ENCODE results near the gene ZNF155. TPM values are rescaled to one million over a fixed set of nuclear protein-coding genes. Genes with fewer than 3 reads are reported as not detected.
"Not testable (repeated sequence)": the region's sequence is repeated elsewhere in the genome, so short reads cannot be mapped to it uniquely, and the experiment has no call there.

ZNF155 gene
- 0.90 and 10.0 TPM in 2 replicates for total RNA-seq (ENCODE audit: low replicate concordance)

DNA sequence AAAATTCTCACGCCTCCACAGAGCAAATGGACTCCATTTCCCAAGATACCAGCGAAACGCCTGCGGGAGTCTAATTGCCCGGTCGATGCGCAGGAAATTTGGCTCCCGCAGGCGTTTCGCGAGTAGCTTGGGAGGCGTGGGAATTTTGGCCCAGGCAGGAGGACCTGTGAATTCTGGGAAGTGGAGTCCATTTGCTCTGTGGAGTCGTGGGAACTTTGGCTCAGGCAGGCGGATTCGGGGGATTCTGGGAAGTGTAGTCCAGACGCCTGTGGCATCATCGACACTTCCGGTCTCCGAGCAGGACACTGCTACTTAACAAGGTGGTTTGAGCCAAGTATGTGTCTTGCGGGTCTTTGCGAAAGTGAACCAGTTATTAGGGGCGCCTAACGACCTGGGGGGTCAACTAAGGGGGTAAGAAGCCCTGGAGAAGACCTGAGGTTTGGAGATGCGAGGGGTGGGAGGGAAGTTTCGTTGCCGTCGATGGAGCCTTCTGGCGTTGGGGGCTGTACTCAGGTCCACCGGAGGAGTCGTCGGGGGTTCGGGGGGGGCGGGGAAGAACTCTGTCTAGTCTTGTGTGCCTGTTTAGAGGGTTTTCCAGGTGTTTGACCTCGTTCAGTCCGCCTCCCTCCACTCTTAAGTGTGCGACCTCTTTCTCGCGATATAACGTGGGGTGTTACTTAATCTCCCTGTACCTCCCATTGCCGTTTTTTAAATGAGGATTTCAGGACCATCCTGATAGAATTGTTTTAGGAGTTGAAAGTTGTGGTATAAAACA lies at the start of gene ZNF155:
Gene ZNF155, plus strand, starts transcription at position 277 of the 775 bp plus-strand sequence. CDS start 4,356 bp downstream, outside the sequence.
- DNase-seq (ENCODE audit: low read depth) = peak; percentile 97
- TF ChIP-seq, protein P1, sequence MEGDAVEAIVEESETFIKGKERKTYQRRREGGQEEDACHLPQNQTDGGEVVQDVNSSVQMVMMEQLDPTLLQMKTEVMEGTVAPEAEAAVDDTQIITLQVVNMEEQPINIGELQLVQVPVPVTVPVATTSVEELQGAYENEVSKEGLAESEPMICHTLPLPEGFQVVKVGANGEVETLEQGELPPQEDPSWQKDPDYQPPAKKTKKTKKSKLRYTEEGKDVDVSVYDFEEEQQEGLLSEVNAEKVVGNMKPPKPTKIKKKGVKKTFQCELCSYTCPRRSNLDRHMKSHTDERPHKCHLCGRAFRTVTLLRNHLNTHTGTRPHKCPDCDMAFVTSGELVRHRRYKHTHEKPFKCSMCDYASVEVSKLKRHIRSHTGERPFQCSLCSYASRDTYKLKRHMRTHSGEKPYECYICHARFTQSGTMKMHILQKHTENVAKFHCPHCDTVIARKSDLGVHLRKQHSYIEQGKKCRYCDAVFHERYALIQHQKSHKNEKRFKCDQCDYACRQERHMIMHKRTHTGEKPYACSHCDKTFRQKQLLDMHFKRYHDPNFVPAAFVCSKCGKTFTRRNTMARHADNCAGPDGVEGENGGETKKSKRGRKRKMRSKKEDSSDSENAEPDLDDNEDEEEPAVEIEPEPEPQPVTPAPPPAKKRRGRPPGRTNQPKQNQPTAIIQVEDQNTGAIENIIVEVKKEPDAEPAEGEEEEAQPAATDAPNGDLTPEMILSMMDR (IDR thresholded peaks at IDR 0.05; ENCODE audit: insufficient read depth, low read length) = no peak
- peak within 1 kb of the TSS; percentile 91 for H3K4me3 ChIP-seq (ENCODE audit: low read depth, low read length)

DNA sequence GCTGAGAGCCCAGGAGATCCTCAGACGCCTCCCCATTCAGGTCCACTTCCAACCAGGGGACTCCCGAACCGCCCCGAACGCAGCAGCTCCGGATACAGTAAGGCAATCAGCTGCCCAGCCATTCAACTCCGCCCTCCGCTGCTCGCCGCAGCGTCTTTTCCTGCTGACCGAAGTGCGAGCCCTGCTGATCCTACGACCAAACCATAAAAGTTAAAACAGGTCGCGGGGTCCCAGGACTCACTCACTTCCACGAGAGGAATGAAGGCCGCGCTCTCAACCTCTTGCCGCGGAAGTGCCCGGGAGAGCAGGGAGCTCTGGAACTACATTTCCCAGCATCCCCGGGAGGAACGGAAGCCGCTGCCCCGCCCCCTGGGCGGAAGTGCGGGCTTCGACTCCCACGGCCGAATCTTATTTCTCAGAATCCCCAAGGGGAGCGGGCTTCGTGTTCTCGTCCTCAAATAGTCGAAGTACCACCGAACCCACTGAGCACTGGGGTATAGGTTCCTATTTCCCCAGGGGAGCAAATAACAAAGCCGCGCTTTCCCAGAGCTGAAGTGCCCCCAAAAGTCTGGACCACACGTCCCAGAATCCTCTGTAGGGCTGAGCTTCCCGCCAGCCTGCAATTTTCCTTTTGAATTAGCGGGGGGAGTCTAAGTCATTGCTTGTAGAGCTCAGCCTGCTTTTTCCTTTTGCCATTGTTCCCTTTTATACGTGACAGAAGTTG lies 48.8 kb upstream of the ZNF155 start, which contains the start of gene ZNF45:
Gene ZNF45, minus strand, starts transcription at position 298 of the 724 bp plus-strand sequence. CDS start 13,097 bp downstream, outside the sequence.
- TF ChIP-seq, protein P1 (IDR thresholded peaks at IDR 0.05; ENCODE audit: insufficient read depth, low read length) = no peak
- H3K4me3 ChIP-seq (ENCODE audit: low read depth, low read length) = peak within 1 kb of the TSS; percentile 81
- DNase-seq (ENCODE audit: low read depth) = peak; percentile 87

DNA sequence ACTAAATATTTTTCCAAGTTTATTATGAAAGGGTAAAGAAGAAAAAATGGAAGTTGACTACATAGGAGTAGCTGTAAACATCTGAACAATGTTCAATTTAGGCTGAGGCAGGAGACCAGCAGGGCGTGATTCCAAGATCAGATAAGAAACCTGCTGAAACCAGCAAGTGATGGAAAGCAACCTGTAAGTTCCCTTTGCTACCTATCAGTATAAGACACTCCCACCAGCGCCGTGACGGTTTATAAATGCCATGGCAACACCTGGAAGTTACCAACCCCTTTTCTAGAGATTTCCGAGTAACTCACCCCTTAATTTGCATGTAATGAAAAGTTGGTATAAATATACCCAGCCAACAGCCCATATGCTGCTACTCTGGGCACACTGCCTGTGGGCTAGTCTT lies 47.8 kb upstream of the ZNF155 start:
- TF ChIP-seq, protein P1 (IDR thresholded peaks at IDR 0.05; ENCODE audit: insufficient read depth, low read length) = no peak
- DNase-seq (ENCODE audit: low read depth) = no peak
- no peak overlapping the region for H3K4me3 ChIP-seq (ENCODE audit: low read depth, low read length)

DNA sequence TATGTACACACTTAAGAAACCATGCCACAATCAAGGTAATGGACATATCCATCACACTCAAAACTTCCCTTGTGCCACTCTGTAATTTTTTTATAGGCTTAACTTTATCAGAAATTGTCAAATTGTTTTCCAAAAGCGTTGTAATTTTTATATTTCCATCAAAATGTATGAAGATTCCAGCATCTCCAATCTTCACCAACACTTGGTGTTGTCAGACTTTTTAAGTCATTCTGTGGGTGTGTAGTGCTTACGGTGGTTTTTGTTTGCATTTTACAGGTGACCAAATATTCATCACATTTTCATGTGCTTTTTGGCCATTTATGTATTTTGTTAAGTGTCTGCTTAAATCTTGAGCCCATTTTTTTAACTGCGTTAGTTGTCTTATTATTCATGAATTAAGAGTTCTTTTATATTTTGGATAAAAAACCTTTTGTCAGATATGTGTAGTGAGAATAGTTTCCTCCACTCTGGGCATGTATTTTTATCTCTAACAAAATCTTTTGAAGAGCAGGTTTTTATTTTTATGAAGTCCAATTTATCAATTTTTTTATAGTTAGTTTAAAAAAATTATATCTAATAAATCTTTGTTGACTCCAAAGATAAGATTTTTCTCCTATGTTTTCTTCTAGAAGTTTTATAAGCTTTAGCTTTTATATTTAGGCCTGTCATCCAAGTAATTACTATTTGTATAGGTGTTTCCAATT lies 44.3 kb upstream of the ZNF155 start:
- no peak overlapping the region for H3K4me3 ChIP-seq (ENCODE audit: low read depth, low read length)

DNA sequence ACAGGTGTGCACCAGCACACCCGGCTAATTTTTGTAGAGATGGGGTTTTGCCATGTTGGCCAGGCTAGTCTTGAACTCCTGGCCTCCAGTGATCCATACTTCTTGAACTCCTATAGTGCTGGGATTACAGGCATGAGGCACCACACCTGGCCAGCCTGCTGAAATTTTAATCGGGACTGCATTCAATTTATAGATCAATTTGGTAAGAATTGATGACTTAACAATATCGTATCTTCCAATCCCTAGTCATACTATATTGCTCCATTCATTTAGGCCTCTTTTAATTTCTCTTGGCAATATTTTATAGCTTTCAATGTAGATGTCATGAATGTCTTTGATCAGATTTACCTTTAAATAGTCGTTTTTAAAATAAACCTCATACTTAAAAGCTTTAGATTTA lies 43.3 kb upstream of the ZNF155 start:
- no peak for DNase-seq (ENCODE audit: low read depth)
- TF ChIP-seq, protein P1 (IDR thresholded peaks at IDR 0.05; ENCODE audit: insufficient read depth, low read length) = no peak
- no peak overlapping the region for H3K4me3 ChIP-seq (ENCODE audit: low read depth, low read length)

More for the DNA sequence above, 44.3 kb upstream of the ZNF155 start:
- DNase-seq (ENCODE audit: low read depth) = no peak
- TF ChIP-seq, protein P1 (IDR thresholded peaks at IDR 0.05; ENCODE audit: insufficient read depth, low read length) = no peak

DNA sequence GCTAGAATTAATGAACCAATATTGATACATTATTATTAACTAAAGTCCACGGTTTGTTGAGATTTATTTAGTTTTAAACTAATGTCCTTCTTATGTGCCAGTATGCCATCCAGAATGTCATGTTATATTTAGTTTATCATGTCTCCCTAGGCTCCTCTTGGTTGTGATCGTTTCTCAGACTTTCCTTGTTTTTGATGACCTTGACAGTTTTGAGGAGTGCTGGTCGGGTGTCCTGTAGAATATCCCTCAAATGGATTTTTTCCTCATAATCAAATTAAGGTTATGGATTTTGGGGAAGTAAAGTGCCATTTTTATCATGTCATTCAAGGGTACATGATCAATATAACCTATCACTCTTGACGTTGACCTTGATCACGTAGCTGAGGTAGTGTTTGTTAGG lies 42.8 kb upstream of the ZNF155 start:
- DNase-seq (ENCODE audit: low read depth) = no peak
- TF ChIP-seq, protein P1 (IDR thresholded peaks at IDR 0.05; ENCODE audit: insufficient read depth, low read length) = no peak
- H3K4me3 ChIP-seq (ENCODE audit: low read depth, low read length) = no peak overlapping the region

DNA sequence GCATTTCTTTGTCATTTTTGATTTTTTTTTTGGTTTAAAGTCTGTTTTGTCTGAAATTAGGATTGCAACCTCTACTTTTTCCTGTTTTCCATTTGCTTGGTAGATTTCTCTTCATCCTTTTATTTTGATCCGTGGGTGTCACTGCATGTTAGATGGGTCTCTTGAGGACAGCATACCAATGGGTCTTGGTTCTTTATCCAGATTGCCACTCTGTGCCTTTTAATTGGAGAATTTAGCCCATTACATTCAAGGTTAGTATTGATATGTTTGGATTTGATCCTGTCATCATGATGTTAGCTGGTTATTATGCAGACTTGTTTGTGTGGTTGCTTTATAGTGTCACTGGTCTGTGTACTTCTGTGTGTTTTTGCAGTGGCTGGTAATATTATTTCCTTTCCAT lies 36.6 kb upstream of the ZNF155 start:
- H3K4me3 ChIP-seq (ENCODE audit: low read depth, low read length); DNase-seq (ENCODE audit: low read depth): not testable (repeated sequence)

DNA sequence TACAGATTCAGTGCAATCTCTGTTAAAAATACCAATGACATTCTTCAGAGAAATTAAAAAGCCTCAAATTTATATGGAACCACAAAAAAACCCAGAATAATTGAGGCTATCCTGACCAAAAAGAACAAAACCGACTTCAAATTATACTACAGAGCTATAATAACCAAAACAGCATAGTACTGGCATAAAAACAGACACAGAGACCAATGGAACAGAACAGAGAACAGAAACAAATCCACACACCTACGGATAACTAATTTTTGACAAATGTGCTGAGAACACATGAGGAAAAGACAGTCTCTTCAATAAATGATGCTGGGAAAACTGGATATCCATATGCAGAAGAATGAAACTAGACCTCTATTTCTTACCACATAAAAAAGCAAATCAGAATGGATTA lies 34.2 kb upstream of the ZNF155 start:
- DNase-seq (ENCODE audit: low read depth) = not testable (repeated sequence)

More for the DNA sequence above, 34.2 kb upstream of the ZNF155 start:
- H3K4me3 ChIP-seq (ENCODE audit: low read depth, low read length) = not testable (repeated sequence)
